ENCODE data around the gene DOK4. TPM values are rescaled to one million over a fixed set of nuclear protein-coding genes. Genes with fewer than 3 reads are reported as not detected.

DOK4 gene
- total RNA-seq, 1 experiment from 2014 or later, result 13.1 TPM

- H3K23me2 ChIP-seq (ENCODE audit: insufficient read length, low read depth, low read length, poor library complexity, severe bottlenecking), result no peaks in the 10 kb centered on the region
- no peak overlapping the region for H3K9ac ChIP-seq (ENCODE audit: extremely low read depth, insufficient read length, low read length)
- H4K91ac ChIP-seq (ENCODE audit: insufficient read length, low read depth, low read length), result no peak overlapping the region
- H3K27ac ChIP-seq (ENCODE audit: insufficient read length, low read depth, low read length), result no peak overlapping the region
- H4K5ac ChIP-seq (ENCODE audit: insufficient read length, low read depth, low read length), result no peak overlapping the region
- no peaks in the 10 kb centered on the region for H3K4me1 ChIP-seq (ENCODE audit: insufficient read depth, low read length)
- no peak overlapping the region for H2BK20ac ChIP-seq (ENCODE audit: low read depth, low read length, poor library complexity, severe bottlenecking)
- H2BK15ac ChIP-seq (ENCODE audit: low read depth, low read length), result no peak overlapping the region
- H3K56ac ChIP-seq (ENCODE audit: insufficient read length, low read depth, low read length), result no peak overlapping the region
- no peak for DNase-seq
- H2BK120ac ChIP-seq (ENCODE audit: low read depth, low read length, poor library complexity, severe bottlenecking), result no peak overlapping the region
- no peaks in the 10 kb centered on the region for H3K79me1 ChIP-seq (ENCODE audit: insufficient read depth, low read depth, low read length, poor library complexity, severe bottlenecking)
- Mint-ChIP-seq H3K27ac (no peak overlapping the region; a peak in 1 of 7 replicates), H3K27me3 (ENCODE audit: low read depth) (no peaks in the 10 kb centered on the region), H3K9me3 (no peaks in the 10 kb centered on the region), H3K4me1 (no peaks in the 10 kb centered on the region), H3K36me3 (ENCODE audit: insufficient read depth in 1 of 3, low read depth in 3 of 3) (peaks cover 46 to 79% (median 78%) of the 10 kb centered on the region in 3 experiments), H3K4me3 (no peak overlapping the region)
- no peak overlapping the region for H2AK5ac ChIP-seq (ENCODE audit: insufficient read length, low read length)
- no peaks in the 10 kb centered on the region for H3K79me2 ChIP-seq (ENCODE audit: insufficient read depth, low read length)
- H4K8ac ChIP-seq (replicated peaks; ENCODE audit: insufficient read length, low read depth, low read length), result no peak overlapping the region
- no peak overlapping the region for H2AFZ ChIP-seq (ENCODE audit: low read length)
- no peak overlapping the region for H3K4me2 ChIP-seq (ENCODE audit: insufficient read depth, insufficient read length, low read length)
- no peak overlapping the region for H2BK12ac ChIP-seq (ENCODE audit: insufficient read length, low read depth, low read length)
- no peak overlapping the region for H2BK5ac ChIP-seq (ENCODE audit: insufficient read length, low read length)
- H3T11ph ChIP-seq (ENCODE audit: low read length), result no peak overlapping the region
- H3K23ac ChIP-seq (ENCODE audit: insufficient read length, low read depth, low read length), result no peak overlapping the region
- H4K20me1 ChIP-seq (ENCODE audit: control insufficient read depth, insufficient read depth, insufficient read length), result no peaks in the 10 kb centered on the region
- H3K14ac ChIP-seq (ENCODE audit: insufficient read depth, low read length), result no peak overlapping the region
- no CpG with 5 or more reads among the region's 5 CpGs for WGBS (ENCODE audit: extremely low coverage, insufficient read length, low lambda C conversion rate)
- TF ChIP-seq, protein P1, sequence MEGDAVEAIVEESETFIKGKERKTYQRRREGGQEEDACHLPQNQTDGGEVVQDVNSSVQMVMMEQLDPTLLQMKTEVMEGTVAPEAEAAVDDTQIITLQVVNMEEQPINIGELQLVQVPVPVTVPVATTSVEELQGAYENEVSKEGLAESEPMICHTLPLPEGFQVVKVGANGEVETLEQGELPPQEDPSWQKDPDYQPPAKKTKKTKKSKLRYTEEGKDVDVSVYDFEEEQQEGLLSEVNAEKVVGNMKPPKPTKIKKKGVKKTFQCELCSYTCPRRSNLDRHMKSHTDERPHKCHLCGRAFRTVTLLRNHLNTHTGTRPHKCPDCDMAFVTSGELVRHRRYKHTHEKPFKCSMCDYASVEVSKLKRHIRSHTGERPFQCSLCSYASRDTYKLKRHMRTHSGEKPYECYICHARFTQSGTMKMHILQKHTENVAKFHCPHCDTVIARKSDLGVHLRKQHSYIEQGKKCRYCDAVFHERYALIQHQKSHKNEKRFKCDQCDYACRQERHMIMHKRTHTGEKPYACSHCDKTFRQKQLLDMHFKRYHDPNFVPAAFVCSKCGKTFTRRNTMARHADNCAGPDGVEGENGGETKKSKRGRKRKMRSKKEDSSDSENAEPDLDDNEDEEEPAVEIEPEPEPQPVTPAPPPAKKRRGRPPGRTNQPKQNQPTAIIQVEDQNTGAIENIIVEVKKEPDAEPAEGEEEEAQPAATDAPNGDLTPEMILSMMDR (conservative IDR thresholded peaks at IDR 0.05), result no peak
- no peaks in the 10 kb centered on the region; the same call in 1 of the 2 replicates for H3K27me3 ChIP-seq (ENCODE audit: insufficient read depth, low read length)
- H3K18ac ChIP-seq (ENCODE audit: insufficient read length, low read depth, low read length), result no peak overlapping the region
- no peak overlapping the region for H3K4ac ChIP-seq (ENCODE audit: low read depth, low read length)
- H3K9me3 ChIP-seq (ENCODE audit: control insufficient read depth, low read depth, low read length), result no peaks in the 10 kb centered on the region
These were observed 55.3 kb downstream of the DOK4 start for GRCh38 chr16:57430955-57431354.

All from H9 (cell line).